ENCODE results near the gene RESP18.

Gene RESP18
- total RNA-seq: 0 to 0.66 (median 0) reads per million in 17 experiments

DNA sequence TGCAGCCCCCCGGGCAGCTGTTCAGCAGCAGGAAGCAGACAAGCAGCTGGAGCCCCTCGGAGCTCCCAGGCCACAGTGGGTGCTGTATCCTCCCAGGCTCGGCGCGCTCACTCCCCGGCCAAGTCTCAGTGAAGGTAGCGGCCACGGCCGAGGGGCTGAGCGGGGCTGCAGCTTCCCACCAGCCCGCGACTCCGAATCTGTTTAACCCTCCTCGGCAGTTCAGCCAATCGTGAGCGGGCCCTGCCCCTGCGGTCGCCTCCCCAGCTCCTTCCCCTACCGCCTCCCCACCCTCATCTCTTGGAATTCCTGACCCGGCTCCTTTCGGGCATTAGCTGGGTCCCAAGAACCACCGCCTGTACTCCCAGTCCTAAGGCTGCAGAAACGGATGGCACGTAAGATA is at the start of gene RESP18:
TSS of gene RESP18 (minus strand) at position 203 of the 400 bp plus-strand sequence.
- DNase-seq: no peak

DNA sequence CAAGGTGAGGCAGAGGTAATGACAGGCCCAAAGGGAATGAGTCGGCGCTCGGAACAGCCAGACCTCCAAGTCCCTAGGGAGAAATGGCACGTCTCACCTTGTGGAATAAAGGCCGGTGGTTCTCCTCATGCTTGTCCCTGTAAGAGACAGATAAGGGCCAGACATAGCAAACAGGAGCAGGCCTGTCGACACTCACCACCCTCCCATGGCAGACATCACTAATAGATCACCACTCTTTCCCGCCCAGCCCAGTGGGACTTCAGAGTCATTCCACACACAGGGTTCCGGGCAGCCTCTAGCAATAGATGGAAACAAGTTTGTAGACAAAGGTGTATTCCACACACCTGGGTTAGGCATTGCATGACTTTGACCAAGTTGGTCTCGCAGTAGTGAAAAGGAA is 48.9 kb upstream of the RESP18 start:
- no peak for DNase-seq

DNA sequence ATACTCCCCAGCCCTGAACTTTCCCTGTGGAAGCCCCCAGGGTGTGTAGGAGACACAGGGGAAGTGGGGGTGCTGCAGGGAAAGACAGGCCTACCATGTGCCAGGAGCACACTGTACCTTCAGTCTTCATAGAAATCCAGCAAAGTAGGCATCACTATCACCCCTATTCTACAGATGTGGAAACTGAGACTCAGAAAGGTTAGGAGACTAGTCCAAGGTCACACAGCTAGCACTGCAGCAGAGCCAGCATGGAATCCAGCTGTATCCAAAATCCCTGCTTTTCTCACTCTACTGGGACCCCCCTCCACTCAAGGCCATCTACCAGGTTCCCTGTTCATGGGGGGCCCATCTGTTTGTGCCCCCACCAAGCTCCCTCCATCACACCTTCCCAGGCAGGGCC is 48.4 kb upstream of the RESP18 start:
- DNase-seq: no peak

- DNase-seq: no peak
Observed at GRCh38 chr2:219378163-219378851, 45.8 kb upstream of the RESP18 start.

- no peak for DNase-seq
Observed at GRCh38 chr2:219369447-219369861, 36.9 kb upstream of the RESP18 start.

DNA sequence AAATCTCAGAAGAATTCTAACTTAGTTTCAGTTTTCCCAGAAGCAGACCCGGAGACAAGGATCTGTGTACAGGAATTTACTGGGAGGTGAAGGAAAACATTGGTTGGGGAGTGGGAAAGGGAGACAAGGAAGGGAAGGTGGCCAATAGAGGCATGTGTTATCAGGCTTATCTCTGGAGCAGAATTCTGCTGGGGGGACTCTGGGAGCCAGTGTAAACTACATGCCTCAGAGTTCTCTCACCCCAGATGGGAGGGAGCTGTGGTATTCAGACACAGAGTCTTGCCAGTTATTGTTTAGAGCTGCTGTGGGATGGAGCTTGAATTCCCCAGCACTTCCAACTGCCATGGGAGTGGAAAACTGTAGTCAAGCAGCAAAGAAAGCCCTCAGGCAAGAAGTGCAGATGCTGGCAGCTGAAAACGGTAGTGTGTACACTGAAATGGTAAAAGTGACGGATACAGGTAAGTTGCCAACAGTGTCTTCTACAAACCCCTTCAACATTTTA is 36.2 kb upstream of the RESP18 start:
- no peak for DNase-seq

DNA sequence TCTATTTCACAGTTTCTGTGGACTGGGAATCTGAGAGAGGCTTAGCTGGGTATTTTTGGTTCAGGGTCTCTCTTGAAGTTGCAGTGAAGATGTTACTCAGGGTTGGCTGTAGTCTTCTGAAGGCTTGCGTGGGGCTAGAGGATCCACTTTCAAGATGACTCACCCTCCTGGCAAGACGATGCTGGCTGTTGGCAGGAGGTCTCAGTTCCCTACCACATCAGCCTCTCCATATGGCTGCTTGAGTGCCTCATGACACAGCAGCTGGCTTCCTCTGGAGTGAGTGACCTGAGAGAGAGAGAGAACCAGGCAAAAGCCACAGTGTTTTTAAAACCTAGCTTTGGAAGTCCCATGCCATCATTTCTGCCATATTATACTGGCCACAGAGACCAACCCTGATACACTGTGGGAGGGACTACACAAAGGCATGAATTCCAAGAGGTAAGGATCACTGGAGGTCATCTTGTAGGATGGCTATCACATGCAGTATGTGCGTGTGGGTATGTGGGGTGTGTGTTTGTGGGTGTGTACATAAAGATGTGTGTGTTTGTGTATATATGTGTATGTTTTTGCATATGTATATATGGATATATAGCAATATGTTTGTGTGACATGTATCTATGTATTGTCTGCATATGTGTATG is 30.1 kb upstream of the RESP18 start:
- DNase-seq: peak; percentile 81 to 93 (median 90)

- no peak for DNase-seq
Observed at GRCh38 chr2:219362072-219362471, 29.5 kb upstream of the RESP18 start.

DNA sequence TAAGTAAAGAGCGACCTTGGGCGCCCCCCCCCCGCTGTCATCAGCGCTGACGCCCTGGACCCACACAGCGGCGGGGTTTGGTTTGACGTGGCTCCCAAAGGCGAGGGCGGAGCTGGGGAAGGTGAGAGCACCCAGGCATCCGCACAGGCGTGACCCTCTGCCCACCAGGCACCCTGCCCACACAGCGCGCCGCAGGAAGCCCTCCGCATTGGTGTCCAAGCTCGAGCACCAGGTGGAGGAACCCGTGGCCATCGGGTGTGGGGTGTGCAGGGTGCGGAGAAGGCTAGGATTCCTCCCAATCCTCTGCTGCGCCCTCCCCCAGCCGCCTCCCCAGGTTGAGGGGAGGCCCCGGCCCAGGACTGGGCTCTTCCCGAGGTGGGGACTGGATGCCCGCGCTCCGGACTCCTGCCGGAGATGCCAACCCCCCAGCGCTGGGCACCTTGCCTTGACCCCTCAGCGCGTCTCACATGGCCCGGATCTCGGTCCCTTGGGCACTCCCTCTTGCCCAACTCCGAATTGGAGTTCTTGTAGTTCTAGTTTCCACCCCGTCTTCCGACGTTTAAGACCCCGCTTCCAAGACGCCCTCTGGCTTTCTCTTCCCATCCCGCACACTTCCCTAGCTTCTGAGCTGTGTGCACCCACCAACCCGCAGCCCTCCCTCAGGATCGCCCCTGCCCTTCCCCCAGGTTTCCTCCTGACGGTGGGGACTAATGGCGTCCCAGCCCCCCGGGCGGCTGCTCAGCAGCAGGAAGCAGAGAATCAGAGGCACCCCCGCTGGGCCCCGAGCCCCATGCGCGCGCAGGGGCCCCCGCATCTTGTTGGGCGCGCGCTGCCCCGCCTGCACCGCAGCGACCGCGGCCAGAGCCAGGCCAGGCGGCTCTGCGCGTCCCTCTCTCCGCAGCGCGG is 25.9 kb upstream of the RESP18 start:
- peak in 2 of 4 experiments; percentile 13 to 44 for DNase-seq

DNA sequence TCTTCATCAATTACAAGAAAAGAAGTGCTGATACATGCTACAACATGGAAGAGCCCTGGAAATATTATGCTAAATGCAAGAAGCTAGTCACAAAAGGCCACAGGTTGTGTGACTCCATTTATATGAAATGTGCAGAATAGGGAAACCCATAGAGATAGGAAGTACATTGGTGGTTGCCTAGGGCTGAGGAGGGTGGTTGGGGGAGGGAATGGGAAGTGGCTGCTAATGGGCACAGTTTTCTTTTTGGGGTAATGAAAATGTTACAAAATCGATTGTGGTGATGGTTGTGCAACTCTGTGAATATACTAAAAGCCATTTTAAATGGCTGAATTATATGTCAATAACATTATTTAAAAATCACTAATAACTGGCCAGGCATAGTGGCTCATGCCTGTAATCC is 24.3 kb upstream of the RESP18 start:
- peak; percentile 74 to 89 (median 84) for DNase-seq

DNA sequence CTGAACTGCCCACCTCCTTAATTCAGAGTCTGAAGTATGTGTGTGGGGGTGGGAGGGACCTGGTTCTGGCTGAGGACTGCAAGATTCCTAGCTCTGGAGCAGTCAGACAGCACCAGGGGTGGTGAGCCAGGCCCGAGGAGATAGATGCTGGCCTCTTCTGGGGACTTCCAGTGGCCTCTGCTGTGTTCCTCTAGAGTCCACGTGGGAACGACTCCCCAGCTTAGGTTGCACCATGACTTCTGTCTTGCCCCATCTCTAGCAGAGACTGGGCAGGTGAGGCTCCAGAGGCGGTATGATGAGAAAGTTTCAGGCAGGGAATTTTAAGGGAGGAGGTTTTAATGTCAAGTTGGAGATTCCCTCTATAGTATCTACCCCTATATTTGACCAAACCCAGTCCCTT is 22.0 kb upstream of the RESP18 start:
- DNase-seq: no peak

DNA sequence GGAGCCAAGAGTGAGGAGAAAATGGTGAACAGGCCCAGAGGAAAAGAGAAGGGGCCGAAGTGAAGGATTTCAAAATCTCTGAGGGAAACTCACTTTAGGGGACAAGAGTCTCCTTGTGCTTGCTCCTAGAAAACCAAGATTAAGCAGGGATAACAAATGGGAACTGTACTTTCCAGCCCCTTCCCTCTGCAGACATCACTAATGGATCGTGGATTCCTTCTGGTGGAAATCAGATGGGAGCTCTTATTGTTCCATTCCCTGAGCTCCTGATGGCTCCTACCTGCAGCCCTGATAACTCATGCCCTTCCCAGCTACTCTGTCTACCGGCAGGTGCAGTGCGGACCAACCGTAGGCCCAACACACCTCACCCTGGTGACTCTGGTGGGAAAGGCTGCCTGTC is 20.6 kb upstream of the RESP18 start:
- no peak for DNase-seq

DNA sequence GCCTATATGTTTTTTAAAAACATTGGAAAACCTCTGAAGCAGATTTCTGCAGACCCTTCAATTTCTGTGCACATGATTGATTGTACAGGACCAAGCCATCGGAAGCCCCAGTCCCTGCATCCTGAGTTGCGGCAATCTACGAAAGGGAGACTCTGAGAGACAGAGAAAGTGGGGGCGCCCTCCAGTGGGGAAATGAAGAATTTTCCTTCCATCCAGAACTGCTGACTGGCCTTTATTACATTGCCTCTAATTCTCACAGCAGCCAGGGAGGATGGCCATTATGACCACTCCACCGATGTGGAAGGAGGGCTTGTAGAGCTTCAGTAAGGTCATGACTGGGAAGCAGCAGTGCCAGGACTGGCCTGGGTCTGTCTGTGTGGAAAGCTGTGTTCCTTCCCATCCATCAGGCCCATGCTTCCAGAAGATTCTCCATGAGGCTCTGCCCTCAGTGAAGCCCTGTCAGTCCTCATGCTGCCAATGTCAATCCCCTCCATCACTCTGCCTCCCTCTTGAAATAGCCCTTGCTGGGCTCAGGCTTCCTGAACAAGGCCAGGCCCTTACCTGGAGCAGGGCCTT is 20.0 kb upstream of the RESP18 start:
- DNase-seq: peak; percentile 81 to 93 (median 88)

DNA sequence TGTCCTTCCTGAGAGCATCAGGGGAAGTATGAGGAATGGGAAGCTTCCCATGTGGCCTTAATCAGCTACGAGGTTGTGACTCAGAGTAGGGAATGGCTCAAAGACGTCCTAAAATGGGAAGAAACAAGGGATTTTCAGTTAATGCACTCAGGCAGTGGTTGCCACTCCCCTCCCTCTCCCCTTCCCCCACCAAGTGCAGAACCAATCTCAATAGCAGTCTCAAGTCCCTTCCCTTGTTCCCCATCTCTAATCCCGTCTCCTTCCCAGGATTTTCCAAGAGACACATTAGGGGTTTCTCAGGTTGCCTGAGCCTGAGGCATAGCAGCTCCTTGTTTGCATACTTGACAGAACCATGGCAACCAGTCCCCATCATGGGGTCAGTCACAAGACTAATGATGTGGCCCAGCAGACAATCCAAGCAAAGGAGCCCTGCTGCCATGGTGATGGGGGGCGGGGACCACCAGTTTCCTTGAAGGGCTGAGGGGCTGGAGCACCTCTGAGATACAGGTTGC is 18.2 kb upstream of the RESP18 start:
- DNase-seq: peak; percentile 29 to 57 (median 46)

DNA sequence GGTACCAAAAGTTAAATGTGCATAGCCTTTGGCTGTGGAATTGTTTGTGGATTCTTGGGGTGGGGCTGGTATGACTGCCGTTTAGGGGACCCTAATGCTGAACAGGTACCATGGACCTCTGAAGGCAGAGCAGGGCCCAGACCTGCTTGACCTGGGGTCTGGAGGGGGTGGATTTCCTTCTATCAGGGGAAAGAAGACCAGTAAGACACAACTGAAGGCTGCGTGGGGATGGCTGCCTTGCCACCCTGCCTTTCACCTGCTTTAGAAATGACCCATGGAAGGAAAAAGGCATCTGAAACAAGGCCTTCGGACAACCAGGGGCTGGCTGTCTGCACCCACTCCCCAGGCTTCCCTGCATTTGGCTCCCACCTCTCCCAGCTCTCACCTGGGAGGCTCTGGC is 17.7 kb upstream of the RESP18 start:
- DNase-seq: no peak

DNA sequence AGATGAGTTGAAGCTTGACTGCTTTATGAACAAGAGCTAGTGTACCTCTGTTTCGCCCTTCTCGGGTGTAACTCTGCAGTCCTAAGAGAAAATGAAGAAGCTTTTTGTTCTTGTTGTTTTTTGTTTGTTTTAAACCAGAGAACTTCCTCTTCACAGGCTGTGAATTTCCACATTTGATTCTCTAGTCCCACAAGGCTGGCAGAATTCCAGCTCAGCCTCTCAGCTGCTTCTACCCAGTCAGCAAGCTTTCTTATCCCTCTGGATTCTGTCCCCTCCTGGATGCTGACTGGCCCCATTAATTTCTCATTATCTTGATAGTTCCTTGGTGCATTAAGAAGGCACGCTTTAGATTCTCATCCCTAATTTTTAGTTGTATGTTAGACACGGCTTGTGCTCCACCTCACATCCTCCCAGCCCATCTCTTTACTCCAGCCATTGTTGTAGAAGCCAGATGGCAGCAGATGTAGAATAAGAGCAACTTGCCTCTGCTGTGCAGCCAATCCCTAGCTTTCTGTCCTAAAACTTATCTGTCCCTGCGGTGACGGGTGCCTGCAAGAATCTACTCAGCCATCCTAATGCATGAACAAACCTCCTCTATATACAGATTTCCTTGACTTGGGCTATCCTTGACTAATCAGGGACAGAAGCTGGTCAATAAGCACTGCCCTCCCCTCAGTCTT is 12.3 kb upstream of the RESP18 start:
- peak; percentile 91 to 96 (median 92) for DNase-seq

DNA sequence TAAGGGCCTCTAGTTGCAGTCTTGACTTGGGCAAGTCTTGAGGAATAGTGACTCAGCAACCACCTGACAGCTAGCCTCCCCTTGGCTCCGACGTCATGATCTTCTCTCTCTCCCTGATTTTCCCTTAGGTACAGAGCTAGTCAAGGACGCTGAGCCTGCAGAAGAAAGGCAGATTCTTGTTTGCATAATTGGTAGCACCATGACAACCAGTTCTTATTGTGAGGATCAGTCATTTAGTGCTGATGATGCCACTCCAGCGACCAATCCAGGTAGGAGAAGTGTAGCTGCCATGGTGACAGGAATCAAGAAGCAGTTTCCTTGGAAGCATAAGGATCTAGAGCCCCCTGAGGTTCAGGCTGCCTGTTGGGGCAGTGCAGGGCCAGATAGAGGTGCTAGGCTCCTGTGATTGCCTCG is 2.8 kb upstream of the RESP18 start:
- DNase-seq: peak in 1 of 4 experiments; percentile 47

- peak; percentile 36 to 89 (median 68) for DNase-seq
Observed at GRCh38 chr2:219334076-219334475, 1.5 kb upstream of the RESP18 start.

DNA sequence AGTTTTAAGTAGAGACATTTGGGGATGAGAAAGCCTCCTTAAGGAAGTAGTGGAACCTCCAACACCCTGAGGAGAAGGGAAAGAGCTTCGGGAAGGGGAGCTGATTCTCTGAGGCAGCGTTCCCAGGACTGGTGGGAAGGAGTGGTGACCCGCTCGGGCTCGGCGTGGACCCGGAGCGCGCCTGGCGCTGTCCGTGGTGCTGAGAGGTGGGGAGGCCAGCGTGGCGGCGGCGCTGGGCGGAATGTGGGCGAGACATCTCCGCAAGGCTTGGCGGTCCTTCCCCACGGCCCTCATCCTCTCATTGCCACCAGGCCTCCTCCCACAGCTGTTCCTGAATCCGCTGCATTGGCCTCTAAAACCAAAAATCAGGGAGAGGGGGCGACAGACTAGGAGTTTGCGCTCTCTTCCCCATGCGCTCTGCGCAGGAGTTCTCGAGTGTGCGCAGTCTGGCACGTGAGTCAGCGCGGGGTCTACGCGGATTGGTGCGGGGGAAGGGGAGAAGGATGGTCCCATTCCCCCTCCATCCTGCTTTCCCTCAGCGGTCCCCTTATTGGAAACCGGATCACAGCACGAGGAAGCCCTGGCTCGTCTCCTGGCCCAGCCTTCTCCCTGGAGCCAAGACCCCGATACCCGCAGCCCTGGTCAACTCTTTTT is 857 bp downstream of the RESP18 start:
- DNase-seq: peak; percentile 25 to 70 (median 47)

GRCh38 chr2:219327719-219328118 is 4.8 kb downstream of the RESP18 start:
- DNase-seq: no peak

- peak; percentile 14 to 56 (median 40) for DNase-seq
Observed at GRCh38 chr2:219325657-219326315, 6.8 kb downstream of the RESP18 start.
